Progenitor cell of endocrine pancreas (in vitro differentiated cells): ENCODE data around the gene PCID2. TPM values are rescaled to one million over a fixed set of nuclear protein-coding genes. Genes with fewer than 3 reads are reported as not detected.
A peak's percentile ranks its signal among the peaks of the same experiment; 100 is the strongest.

Experiments used
- DNase-seq: peaks from one replicate; pipeline ENCODE4 v3.0.0; 2021; ENCODE audit warnings: low spot score; ENCODE audit not compliant: unreplicated experiment
- H3K27ac Mint-ChIP-seq: 2 replicates; pipeline ENCODE4 v1.8.0; 2021; ENCODE audit warnings: mild to moderate bottlenecking, moderate library complexity, mixed read lengths
- H3K27me3 Mint-ChIP-seq: 2 replicates; pipeline ENCODE4 v1.8.0; 2021; ENCODE audit warnings: mixed read lengths
- H3K36me3 Mint-ChIP-seq: 2 replicates; pipeline ENCODE4 v1.8.0; 2022; ENCODE audit warnings: mixed read lengths; ENCODE audit not compliant: insufficient read depth
- H3K4me1 Mint-ChIP-seq: 2 replicates; pipeline ENCODE4 v1.8.0; 2021; ENCODE audit warnings: low read depth, mixed read lengths
- H3K4me3 Mint-ChIP-seq: 2 replicates; pipeline ENCODE4 v1.8.0; 2021; ENCODE audit warnings: low read depth, mild to moderate bottlenecking, moderate library complexity, mixed read lengths
- H3K9me3 Mint-ChIP-seq: 2 replicates; pipeline ENCODE4 v1.8.0; 2021; ENCODE audit warnings: low read depth, mixed read lengths
- total RNA-seq: library from RNA; stranded (reverse); gene quantifications from 2 replicates; pipeline ENCODE4 v1.2.1, GENCODE V29; 2021
- TF ChIP-seq, protein P1 (sequence below): fragments of 200-600 bp; sonication (generic); IDR thresholded peaks from one replicate; pipeline ENCODE4 v1.5.0; 2021; ENCODE audit warnings: antibody characterized with exemption, mild to moderate bottlenecking; ENCODE audit not compliant: unreplicated experiment

The PCID2 gene
- total RNA-seq, 1 donor from 2014 or later, result 58.7 TPM

DNA sequence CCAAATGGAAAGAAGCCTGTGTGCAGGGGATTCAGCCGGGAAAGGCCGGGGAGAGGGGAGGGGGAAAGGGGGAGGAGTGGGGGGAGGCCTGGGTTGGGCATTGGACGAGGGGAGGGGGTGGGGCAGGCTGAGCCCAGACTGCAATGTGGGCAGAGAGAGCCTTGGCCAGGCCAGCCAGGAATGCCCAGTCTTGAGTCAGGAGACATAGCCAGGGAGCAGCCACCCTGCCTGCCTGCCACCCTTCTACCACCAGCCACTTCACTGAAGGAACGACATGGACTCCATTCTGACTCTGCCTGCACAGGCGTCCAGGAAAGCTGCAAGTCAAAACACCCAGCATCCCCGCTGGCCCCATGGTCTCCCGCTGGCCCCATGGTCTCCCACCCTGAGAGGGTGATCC, 49.5 kb downstream of the PCID2 start:
- Mint-ChIP-seq H3K27me3 (peaks cover 31% of the 10 kb centered on the region), H3K36me3 (no peaks in the 10 kb centered on the region), H3K27ac (no peak overlapping the region), H3K9me3 (no peaks in the 10 kb centered on the region), H3K4me1 (peaks cover 10% of the 10 kb centered on the region), H3K4me3 (no peak overlapping the region)
- no peak for DNase-seq
- TF ChIP-seq, protein P1, sequence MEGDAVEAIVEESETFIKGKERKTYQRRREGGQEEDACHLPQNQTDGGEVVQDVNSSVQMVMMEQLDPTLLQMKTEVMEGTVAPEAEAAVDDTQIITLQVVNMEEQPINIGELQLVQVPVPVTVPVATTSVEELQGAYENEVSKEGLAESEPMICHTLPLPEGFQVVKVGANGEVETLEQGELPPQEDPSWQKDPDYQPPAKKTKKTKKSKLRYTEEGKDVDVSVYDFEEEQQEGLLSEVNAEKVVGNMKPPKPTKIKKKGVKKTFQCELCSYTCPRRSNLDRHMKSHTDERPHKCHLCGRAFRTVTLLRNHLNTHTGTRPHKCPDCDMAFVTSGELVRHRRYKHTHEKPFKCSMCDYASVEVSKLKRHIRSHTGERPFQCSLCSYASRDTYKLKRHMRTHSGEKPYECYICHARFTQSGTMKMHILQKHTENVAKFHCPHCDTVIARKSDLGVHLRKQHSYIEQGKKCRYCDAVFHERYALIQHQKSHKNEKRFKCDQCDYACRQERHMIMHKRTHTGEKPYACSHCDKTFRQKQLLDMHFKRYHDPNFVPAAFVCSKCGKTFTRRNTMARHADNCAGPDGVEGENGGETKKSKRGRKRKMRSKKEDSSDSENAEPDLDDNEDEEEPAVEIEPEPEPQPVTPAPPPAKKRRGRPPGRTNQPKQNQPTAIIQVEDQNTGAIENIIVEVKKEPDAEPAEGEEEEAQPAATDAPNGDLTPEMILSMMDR, result no peak

DNA sequence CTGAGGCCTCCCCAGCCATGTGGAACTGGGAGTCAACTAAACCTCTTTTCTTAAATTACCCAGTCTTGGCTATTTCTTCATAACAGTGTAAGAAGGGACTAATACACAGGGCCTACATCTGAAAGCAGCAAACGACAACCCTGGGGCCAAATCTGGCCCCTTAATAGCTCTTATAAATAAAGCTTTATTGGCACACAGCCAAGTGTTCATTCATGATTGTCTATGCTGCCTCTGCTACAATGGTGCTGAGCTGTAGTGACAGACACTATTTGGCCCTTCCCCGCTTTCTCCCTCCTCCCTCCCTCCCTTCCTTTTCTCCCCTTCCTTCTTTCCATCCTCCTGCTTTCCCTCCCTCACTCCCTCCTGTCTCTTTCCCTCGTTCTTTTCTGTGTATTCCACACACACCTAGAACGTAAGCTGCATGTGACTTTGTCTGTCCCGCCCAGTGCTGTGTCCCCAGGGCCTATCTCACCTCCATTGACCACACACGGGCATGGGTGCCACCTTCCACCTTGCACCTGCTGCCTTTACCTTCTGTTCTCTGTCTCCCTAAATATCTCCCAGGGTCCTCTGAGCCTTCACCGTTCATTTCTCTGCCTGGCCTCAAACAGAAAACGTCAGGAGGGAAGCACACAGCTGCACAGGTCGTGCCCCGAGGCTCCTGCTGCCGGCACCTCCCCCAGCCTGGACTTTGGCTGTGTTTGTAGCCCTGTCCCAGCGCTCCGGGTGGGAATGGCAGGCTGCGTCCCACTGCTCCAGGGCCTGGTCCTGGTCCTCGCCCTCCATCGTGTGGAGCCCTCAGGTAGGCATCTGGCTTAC, 50.3 kb downstream of the PCID2 start, which contains the start of gene PROZ:
PROZ (plus strand) TSS at position 720 of the 819 bp plus-strand sequence; CDS start at position 733, 13 bp downstream.
- H3K27me3 Mint-ChIP-seq, result peaks cover 25% of the 10 kb centered on the region
- peaks cover 10% of the 10 kb centered on the region for H3K4me1 Mint-ChIP-seq
- no peaks in the 10 kb centered on the region for H3K36me3 Mint-ChIP-seq
- peak within 1 kb of the TSS; percentile 73 for H3K27ac Mint-ChIP-seq
- TF ChIP-seq, protein P1, result no peak
- H3K9me3 Mint-ChIP-seq, result no peaks in the 10 kb centered on the region
- no peak for DNase-seq
- no peak within 1 kb of the TSS for H3K4me3 Mint-ChIP-seq

DNA sequence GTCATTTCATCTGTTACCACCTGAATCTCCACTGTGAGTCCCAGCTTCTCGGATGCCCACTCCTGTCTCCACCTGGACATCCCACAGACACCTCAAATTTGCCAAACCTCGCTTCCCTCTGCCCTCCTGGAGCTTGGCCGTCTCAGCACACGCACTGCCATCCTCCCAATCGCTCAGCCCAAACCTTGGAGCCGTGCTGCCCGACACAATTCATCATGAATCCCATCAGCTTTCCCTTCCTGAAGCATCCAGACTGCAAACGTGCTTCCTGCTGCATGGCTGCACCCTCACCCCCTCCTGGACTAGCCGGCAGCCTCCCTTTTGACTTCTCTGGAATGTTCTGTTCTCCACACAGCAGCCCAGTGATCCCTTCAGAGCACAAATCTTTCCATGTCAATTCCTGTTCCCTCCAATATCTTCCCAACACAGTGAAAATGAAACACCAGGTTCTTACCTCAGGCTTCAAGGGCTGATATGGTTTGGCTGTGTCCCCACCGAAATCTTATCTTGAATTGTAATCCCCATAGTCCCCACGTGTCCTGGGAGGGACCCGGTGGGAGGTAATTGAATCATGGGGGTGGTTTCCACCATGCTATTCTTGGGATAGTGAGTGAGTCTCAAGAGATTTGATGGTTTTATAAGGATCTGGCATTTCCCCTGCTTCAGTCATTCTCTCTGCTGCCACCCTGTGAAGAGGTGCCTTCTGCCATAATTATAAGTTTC, 51.1 kb downstream of the PCID2 start:
- Mint-ChIP-seq H3K4me1 (peaks cover 12% of the 10 kb centered on the region), H3K9me3 (no peaks in the 10 kb centered on the region), H3K36me3 (no peaks in the 10 kb centered on the region), H3K27ac (no peak overlapping the region), H3K4me3 (no peak overlapping the region), H3K27me3 (peaks cover 28% of the 10 kb centered on the region)
- no peak for DNase-seq
- TF ChIP-seq, protein P1, result no peak

DNA sequence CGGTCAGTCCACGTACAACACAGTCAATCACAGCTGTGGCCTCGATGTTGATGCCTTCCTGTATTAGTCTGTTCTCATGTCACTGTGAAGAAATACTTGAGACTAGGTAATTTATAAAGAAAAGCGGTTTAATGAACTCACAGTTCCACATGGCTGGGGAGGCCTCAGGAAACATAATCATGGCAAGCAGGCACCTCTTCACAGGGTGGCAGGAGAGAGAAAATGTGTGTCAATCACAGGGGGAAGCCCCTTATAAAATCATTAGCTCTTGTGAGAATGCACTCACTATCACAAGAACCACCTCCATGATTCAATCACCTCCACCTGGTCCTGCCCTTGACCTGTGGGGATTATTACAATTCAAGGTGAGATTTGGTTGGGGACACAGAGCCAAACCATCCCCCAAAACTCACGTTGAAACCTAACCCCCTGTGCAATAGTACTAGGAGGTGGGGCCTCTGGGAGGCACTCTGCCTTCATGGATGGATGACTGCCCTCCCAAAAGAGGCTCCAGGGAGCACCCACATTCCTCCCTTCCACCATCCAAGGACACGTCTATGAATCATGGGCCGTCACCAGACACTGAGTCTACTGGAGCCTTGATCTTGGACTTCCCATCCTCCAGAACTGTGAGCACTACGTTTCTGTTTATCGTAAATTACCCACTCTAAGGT, 52.4 kb downstream of the PCID2 start:
- TF ChIP-seq, protein P1, result no peak
- Mint-ChIP-seq H3K4me3 (no peak overlapping the region), H3K9me3 (no peaks in the 10 kb centered on the region), H3K36me3 (no peaks in the 10 kb centered on the region), H3K27me3 (peaks cover 37% of the 10 kb centered on the region), H3K27ac (no peak overlapping the region), H3K4me1 (peaks cover 15% of the 10 kb centered on the region)
- DNase-seq, result no peak

DNA sequence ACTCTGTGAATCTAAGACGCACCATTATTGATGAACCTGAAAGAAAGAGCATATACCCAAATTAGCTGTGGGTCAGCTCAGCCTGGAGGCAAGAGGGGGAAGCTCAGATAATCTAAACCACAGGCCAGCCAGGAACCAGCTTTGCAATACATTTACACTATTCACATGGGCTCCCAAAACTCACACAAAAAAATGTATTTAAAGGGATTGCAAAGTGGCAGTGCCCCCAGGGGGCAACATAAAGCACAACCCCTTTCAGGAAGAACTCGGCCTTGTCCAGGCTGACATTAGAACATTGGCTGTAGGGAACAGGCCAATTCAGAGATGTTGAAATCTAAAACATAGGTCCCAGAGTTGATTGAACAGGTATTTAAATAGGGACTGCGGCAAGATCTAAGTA, 53.3 kb downstream of the PCID2 start:
- no peak overlapping the region for H3K27ac Mint-ChIP-seq
- no peaks in the 10 kb centered on the region for H3K9me3 Mint-ChIP-seq
- no peak for DNase-seq
- peaks cover 35% of the 10 kb centered on the region for H3K27me3 Mint-ChIP-seq
- H3K36me3 Mint-ChIP-seq, result no peaks in the 10 kb centered on the region
- no peak overlapping the region for H3K4me3 Mint-ChIP-seq
- TF ChIP-seq, protein P1, result no peak
- peaks cover 16% of the 10 kb centered on the region for H3K4me1 Mint-ChIP-seq
